GM18867 (cell line): ENCODE results near the gene LCT.
A peak's percentile ranks its signal among the peaks of the same experiment; 100 is the strongest.
"Not testable (repeated sequence)": the region's sequence is repeated elsewhere in the genome, so short reads cannot be mapped to it uniquely, and the experiment has no call there.

Source experiments
- ATAC-seq: cut with Tn5 transposase; IDR thresholded peaks from one replicate; pipeline ENCODE4 v1.9.1; 2021; ENCODE audit warnings: mild to moderate bottlenecking, moderate library complexity; ENCODE audit not compliant: unreplicated experiment

Gene LCT

GRCh38 chr2:135836596-135837270 is at the start of gene LCT:
TSS of gene LCT (minus strand) at chr2:135837184. CDS start at chr2:135837169, 15 bp downstream.
- ATAC-seq, result no peak

- no peak for ATAC-seq
Observed at GRCh38 chr2:135885709-135886108, 48.7 kb upstream of the LCT start.

GRCh38 chr2:135882415-135882814 is 45.4 kb upstream of the LCT start:
- ATAC-seq, result no peak

- ATAC-seq, result not testable (repeated sequence)
Observed at GRCh38 chr2:135876770-135877169, 39.8 kb upstream of the LCT start.

GRCh38 chr2:135876066-135876711 is 39.2 kb upstream of the LCT start, which contains the start of gene MCM6:
TSS of gene MCM6 (minus strand) at chr2:135876443. CDS start at chr2:135876365, 78 bp downstream.
- peak; percentile 91 for ATAC-seq

- peak; percentile 71 for ATAC-seq
Observed at GRCh38 chr2:135875491-135876065, 38.6 kb upstream of the LCT start.

GRCh38 chr2:135874777-135875365 is 37.9 kb upstream of the LCT start:
- no peak for ATAC-seq

- ATAC-seq, result no peak
Observed at GRCh38 chr2:135870571-135870970, 33.6 kb upstream of the LCT start.

GRCh38 chr2:135863233-135863632 is 26.2 kb upstream of the LCT start:
- no peak for ATAC-seq

- ATAC-seq, result no peak
Observed at GRCh38 chr2:135862718-135863117, 25.7 kb upstream of the LCT start.

- no peak for ATAC-seq
Observed at GRCh38 chr2:135853401-135853800, 16.4 kb upstream of the LCT start.

GRCh38 chr2:135851858-135852257 is 14.9 kb upstream of the LCT start:
- ATAC-seq, result no peak

GRCh38 chr2:135850892-135851668 is 14.1 kb upstream of the LCT start:
- ATAC-seq, result no peak

- ATAC-seq, result no peak
Observed at GRCh38 chr2:135849087-135849486, 12.1 kb upstream of the LCT start.

GRCh38 chr2:135845997-135846396 is 9.0 kb upstream of the LCT start:
- no peak for ATAC-seq

- no peak for ATAC-seq
Observed at GRCh38 chr2:135845257-135845656, 8.3 kb upstream of the LCT start.

- ATAC-seq, result no peak
Observed at GRCh38 chr2:135844301-135844895, 7.4 kb upstream of the LCT start.

GRCh38 chr2:135843671-135844070 is 6.7 kb upstream of the LCT start:
- no peak for ATAC-seq

GRCh38 chr2:135840601-135841000 is 3.6 kb upstream of the LCT start:
- ATAC-seq, result no peak

GRCh38 chr2:135839713-135840112 is 2.7 kb upstream of the LCT start:
- no peak for ATAC-seq

- ATAC-seq, result no peak
Observed at GRCh38 chr2:135838502-135838901, 1.5 kb upstream of the LCT start.
